Fibroblast of lung (primary cell): ENCODE results near the gene ARHGEF39.

ENCODE experiments used
- EZH2 ChIP-seq: IDR thresholded peaks from 2 replicates; pipeline ENCODE4 v1.5.1; 2012; ENCODE audit warnings: low read length, control low read depth, mild to moderate bottlenecking; ENCODE audit errors: missing control alignments
- TF ChIP-seq, protein P1 (sequence below), 2 donors: IDR thresholded peaks in 1 of 2; conservative IDR thresholded peaks in 1 of 2; 1 replicate in 1 of 2; 2 replicates in 1 of 2; pipeline ENCODE4 v1.5.1; 2011 to 2012; ENCODE audit warnings: low read length in 2 of 2, control low read depth in 1 of 2, inconsistent platforms in 1 of 2, low read depth in 1 of 2, mild to moderate bottlenecking in 1 of 2

DNA sequence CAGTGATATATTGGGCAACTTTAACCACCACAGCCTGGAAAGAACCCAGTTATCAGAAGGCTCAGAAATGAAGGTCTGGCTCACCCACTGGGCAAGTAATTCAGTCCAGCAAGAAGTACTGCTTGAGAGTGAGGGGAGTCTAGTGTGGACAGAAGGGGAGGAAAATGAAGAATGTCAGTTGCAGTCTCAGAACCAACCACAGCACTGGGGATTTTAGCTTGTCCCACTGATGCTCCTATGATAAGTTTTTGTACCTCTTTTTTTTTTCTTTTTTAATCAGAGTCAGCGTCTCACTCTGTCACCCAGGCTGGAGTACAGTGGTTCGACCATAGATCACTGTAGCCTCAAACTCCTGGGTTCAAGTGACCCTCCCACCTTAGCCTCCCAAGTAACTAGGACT, 37.4 kb downstream of the ARHGEF39 start:
- TF ChIP-seq, protein P1, sequence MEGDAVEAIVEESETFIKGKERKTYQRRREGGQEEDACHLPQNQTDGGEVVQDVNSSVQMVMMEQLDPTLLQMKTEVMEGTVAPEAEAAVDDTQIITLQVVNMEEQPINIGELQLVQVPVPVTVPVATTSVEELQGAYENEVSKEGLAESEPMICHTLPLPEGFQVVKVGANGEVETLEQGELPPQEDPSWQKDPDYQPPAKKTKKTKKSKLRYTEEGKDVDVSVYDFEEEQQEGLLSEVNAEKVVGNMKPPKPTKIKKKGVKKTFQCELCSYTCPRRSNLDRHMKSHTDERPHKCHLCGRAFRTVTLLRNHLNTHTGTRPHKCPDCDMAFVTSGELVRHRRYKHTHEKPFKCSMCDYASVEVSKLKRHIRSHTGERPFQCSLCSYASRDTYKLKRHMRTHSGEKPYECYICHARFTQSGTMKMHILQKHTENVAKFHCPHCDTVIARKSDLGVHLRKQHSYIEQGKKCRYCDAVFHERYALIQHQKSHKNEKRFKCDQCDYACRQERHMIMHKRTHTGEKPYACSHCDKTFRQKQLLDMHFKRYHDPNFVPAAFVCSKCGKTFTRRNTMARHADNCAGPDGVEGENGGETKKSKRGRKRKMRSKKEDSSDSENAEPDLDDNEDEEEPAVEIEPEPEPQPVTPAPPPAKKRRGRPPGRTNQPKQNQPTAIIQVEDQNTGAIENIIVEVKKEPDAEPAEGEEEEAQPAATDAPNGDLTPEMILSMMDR (conservative IDR thresholded peaks at IDR 0.05 in 1 of 2, IDR thresholded peaks at IDR 0.05 in 1 of 2; ENCODE audit: low read depth in 1 of 2, low read length in 2 of 2): no peak
- no peak for TF ChIP-seq EZH2
